ENCODE results near the gene QPCTL.
"Not testable (repeated sequence)": the region's sequence is repeated elsewhere in the genome, so short reads cannot be mapped to it uniquely, and the experiment has no call there.

QPCTL gene

DNA sequence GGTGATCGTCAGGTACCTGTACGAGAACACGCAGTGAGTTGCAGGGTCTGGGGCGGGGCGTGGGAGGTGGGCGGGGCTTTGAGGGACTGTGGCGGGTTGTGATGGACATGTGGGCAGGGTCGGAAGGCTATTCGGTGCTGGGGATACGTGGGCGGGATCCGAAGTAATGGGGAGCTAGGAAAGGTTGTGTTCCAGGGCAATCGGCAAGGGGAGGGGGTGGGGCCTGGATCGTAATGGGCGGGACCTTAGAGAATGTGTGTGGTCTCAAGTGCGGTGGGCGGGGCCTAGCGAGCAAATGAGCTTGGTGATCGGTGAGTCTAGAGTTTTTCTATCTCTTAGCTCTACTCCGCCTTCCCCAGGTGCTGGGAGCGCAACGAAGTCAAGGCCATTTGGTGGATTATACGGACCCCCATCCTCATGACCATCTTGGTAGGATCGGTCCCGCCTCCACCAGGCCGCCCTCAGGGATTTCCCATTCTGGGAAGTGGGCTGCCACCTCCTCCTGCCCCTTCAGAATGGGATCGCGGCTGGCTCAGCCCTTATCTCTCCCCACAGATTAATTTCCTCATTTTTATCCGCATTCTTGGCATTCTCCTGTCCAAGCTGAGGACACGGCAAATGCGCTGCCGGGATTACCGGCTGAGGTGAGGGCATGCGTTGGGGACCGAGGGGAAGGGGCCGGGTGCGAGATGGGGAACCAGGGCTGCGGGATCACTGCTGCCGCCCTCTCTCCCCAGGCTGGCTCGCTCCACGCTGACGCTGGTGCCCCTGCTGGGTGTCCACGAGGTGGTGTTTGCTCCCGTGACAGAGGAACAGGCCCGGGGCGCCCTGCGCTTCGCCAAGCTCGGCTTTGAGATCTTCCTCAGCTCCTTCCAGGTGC lies 14.9 kb upstream of the QPCTL start:
- DNase-seq: peak; percentile 95

DNA sequence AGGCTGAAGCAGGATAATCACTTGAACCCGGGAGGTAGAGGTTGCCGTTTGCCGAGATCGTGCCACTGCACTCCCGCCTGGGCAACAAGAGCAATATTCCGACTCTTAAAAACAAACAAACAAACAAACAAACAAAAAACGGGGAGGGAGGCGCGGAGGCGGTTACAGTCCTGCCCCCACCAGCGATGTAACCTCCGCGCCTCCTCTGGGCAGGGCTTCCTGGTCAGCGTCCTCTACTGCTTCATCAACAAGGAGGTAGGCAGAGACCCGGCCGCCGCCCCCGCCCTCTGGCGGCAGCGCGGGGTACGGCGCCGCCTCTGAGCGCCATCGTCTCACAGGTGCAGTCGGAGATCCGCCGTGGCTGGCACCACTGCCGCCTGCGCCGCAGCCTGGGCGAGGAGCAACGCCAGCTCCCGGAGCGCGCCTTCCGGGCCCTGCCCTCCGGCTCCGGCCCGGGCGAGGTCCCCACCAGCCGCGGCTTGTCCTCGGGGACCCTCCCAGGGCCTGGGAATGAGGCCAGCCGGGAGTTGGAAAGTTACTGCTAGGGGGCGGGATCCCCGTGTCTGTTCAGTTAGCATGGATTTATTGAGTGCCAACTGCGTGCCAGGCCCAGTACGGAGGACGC lies 11.0 kb upstream of the QPCTL start:
- DNase-seq: peak; percentile 83

DNA sequence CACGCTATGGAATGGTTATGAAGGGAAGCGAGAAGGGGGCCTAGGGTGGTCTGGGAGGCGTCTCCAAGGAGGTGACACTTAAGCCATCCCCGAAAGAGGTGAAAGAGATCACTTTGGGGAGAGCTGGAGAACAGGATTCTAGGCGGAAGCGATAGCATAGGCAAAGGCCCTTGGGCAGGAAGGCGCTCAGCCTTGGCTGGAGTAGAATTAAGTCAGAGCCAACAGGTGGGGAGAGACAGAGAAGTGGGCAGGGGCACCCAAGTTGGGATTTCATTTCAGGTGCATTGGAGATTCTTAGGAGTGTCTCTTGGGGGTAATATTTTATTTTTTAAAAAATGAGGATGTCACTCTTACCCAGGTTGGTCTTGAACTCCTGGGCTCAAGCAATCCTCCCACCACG lies 10.3 kb upstream of the QPCTL start:
- no peak for DNase-seq

DNA sequence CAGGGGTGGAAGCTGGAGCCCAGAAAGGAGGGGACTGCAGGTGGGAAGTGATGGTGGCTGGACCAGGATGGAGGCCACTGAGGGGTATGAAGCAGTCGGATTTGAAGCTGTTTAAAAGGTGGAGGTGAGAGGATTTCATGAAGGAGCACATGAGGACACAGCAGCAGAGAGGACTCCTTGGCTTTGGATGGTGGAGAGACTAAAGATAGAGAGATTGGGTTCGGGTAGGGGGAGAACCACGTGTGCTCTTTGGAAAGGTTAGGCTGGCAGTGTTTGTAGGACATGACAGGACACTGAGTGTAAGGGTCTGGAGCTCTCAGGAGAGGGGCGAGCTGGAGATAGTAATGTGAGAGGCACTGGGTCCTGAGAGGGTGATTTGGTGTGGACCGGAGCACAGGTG lies 9.6 kb upstream of the QPCTL start:
- DNase-seq: no peak

DNA sequence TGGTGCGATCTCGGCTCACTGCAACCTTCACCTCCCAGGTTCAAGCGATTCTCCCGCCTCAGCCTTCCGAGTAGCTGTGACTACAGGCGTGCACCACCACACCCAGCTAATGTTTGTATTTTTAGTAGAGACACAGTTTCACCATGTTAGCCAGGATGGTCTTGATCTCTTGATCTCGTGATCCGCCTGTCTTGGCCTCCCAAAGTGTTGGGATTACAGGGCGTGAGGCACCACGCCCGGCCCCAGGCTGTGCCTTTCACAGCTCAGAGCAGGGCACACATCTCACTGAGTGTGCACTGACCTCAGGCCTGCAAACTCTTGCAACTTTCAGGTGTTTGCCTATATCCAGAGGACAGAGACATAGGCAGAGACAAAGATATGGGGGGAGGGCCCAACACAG lies 7.4 kb upstream of the QPCTL start:
- DNase-seq: not testable (repeated sequence)

DNA sequence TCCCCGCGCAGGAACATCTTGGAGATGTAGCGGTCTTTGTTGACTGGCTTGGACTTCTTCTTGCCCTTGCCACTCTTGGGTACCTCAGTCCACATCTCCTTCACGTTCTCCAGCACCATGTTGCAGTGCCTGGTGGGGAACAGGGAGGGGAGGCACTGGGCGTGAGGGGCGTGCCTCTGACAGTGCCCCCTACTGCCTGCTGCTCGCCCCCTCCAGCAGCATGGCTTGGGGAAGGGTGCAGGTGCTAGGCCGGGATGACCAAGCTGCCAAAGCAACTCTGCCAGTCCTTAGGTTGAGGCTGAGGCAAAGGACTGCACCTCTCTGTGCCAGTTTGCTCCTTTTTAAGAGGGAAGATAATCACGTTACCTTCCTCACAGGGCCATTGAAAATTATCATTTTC lies 4.9 kb upstream of the QPCTL start:
- DNase-seq: no peak

DNA sequence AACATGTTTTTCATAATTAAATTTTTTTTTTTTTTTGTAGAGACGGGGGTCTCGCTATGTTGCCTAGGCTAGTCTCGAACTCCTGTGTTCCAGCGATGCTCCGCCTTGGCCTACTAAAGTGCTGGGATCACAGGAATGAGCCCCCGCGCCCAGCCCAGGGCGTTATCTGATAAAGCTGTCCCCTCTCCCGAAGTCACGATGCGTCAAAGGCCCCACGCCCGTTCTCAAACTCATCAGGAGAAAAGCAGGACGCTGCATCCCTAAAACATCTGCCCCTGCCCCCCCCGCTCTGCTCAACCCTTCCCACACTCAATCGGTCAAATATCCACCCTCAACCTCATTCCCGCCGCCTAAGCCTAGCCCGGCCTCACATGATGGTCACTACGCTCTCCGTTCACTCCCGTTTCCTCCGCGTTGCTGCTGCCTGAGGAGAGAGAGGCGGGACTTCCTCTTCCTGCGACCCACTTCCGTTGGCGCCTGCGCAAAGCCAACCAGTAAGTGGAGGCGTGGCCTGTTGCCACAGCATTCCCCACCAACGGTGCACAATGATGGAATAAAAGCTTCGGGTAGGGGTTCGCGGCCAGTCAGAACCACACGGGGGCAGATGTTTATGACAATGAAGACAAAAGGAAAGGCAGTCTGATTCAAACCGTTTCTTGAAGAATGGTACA lies 815 bp upstream of the QPCTL start, which contains the start of gene SNRPD2:
SNRPD2 (minus strand) TSS at position 438 of the 671 bp plus-strand sequence; CDS start at position 373, 65 bp downstream.
- peak; percentile 96 for DNase-seq

DNA sequence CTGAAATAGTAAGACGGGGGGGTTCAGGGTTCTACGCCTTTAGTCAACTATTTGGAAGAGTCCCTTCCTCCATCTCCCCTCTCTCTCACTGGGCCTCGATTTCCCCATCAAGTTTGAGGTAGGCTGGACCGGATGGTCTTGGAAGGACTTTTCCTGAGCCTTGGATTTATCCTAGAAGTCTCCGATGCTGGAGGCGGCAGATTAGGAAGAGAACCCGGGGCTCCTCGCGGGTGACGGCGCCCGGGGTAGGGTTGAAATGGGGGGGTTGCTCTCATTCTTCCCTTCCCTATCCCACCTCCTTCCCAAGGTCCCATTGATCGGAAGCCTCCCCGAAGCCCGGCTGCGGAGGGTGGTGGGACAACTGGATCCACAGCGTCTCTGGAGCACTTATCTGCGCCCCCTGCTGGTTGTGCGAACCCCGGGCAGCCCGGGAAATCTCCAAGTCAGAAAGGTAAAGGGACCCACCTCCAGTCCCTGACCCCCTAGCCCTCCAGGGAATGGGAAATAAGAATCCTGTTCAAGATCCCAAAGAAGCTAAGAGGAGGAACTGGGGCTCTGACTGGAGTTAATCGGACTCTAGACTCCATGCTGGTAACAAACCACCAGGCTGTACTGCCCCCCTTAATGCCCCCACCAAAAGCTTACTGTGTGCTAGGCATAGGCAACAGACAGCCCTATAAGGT lies 781 bp downstream of the QPCTL start:
- peak; percentile 75 for DNase-seq

DNA sequence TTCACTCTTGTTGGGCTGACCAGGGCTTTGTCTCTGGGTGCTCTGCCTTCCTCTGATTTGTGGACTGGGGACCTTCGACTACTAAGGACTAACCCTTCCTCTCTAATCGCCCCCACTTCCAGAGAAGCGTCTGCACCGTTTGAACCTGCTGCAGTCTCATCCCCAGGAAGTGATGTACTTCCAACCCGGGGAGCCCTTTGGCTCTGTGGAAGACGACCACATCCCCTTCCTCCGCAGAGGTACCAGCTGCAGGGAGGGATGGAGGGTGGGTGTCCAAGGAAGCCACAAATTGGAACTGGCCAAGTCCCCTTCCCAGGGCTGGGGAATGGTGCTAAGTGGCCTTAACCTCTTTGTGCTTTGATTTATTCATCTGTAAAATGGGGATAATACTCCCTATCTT lies 9.2 kb downstream of the QPCTL start:
- no peak for DNase-seq

DNA sequence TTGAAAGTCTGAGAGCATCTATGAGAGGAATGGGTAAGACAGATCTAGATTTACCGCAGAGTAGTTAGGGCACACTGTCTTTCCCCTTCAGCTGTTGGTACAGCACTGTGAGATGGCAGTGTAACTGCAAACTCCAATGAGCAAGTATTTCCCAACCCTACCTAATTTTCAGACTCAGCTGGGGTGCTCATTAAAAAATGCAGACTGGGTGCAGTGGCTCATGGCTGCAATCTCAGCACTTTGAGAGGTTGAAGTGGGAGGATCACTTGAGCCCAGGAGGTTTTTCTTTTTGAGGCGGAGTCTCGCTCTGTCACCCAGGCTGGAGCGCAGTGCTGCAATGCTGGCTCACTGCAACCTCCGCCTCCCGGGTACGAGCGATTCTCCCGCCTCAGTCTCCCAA lies 12.6 kb downstream of the QPCTL start:
- DNase-seq: no peak

DNA sequence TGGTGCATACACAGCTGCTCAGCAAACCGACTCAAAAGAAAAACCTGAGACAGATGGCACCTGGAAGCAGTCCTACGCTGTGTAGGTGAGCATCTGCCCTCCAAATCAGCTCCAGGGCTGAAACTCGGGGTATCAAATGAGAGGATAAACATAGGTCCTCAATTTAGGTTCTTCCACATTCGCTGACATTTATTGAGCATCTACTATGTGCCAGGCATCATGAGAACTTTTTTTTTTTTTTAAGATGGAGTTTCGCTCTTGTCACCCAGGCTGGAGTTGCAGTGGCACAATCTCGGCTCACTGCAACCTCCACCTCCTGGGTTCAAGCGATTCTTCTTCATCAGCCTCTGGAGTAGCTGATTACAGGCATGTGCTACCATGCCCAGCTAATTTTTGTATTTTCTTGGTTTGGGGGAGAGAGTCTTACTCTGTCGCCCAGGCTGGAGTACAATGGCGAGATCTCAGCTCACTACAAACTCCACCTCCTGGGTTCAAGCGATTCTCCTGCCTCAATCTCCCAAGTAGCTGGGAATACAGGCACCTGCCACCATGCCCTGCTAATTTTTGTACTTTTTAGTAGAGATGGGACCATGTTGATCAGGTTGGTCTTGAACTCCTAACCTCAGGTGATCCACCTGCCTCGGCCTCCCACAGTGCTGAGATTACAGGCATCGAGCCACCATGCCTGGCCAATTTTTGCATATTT lies 13.4 kb downstream of the QPCTL start:
- no peak for DNase-seq

DNA sequence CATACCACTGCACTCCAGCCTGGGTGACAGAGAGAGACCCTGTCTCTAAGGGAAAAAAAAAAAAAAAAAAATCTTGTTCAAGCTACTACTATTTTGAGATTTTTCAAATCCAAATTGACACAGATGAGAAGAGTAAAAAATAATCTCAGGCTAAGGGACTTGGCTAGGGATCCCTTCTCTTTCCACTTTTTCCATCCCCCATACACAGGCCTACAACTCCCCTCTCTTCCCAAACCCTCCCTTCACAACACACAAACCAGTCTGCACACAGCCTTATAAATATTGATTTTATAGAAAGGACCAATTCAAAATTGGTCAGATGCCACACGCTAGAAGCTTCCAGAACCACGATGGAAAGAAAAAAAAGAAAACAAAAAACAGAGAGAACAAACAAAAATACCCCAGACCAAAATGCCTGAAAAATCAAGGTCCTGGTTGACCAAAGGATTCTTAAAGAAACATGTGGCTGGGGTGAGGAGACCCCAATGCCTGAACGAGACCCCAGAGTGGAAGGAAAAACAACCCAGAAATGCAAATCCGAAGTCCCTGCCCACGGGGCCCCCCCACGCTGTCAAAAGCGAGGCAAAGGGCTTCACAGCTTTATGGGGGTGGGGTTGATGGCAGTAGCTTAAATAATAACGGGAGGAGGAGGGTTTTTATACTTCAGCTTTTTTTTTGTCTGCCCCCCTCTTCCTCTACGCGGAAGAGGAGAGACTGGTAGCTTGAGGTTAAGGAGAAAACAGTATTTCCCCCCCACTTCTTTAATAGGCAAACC lies 18.1 kb downstream of the QPCTL start:
- no peak for DNase-seq

DNA sequence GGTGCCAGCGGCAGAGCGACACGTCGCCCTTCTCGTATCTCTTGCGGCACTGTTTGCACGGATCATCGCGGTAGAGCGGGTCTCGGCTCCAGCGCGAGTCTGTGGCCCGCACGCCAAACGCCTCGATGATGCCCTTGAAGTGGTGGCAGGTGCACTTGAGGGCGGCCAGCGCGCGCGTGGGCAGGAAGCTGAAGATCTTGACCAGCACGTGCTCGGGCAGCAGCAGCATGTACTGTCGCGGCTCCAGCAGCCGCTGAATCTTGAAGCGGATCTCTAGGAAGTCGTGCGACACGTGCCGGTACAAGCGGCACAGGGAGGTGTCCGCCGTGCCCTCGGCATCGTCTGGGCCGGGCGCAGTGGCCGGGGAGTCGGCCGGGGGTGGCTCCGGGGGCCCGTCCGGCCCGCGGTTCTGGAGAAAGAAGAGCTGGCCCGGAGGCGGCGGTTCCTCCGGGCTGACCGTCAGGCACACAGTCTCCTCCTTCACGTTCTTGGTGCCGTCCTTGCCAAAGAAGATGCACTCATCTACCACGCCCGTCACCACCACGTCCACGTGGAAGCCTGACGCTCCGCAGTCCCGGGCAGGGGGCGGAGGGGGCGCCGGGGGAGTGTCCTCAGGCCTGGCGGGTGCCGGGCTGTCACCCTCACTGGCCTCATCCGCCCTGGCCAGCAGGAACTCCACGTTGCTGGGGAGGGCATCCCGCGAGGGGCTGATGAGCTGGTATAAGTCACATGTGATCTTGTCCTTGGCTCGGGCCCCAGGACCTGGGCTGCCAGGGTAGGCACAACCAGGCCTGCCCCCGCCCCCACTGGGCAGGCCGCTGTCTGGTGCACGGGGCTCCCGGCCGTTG lies 19.6 kb downstream of the QPCTL start:
- no peak for DNase-seq

DNA sequence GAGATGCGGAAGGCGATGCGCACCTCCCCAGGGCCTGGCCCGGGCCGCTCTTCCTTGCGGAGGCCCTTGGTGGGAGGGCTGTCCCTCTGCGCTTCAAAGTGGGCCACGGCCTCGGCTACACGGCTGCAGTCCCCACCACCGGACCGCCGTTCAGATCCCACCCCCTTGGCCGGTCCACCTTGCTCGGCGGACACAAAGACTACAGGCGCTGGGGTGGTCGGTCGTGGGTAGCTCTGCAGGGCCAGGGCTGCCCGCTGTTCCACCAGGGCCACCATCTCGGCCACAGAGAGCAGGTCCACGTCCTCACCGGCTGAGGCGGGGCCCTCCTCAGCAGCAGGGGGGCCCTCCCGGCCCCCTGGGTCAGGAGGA lies 20.2 kb downstream of the QPCTL start:
- DNase-seq: no peak

DNA sequence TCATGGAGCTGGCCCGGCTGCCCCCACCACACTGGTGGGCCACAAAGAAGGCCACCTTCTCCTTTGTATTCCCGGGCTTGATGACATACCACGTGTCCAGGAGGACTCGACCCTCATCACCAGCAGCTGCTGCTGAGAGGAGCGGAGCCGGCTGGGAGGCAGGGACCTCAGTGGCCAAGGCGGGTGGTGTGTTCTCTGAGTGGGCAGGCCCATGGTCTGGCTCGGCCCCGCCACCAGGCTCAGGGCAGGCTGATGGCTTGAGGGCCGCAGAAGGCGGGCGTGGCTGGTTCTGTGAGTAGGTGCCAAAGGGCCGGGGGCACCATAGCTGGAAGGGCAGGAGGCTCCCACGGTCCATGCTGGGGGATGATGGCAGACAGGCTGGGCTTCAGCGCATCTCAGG lies 20.7 kb downstream of the QPCTL start:
- DNase-seq: no peak

DNA sequence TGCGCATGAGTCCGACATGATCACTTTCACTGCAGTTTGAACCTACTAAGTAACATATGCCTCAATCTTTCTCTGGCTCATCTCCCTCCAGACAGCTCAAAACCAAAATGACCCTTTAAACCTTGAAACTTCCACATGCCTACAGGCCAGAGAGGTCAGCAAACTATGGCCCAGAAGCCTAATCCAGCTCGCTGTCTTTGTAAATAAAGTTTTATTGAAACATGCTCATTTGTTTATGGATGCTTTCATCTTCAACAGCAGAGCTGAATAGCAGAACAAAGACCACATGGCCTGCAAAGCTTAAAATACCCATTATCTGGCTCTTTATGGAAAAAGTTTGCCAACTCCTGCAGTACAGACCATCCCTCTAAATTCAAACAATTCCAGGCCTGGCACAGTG lies 22.7 kb downstream of the QPCTL start:
- DNase-seq: no peak

DNA sequence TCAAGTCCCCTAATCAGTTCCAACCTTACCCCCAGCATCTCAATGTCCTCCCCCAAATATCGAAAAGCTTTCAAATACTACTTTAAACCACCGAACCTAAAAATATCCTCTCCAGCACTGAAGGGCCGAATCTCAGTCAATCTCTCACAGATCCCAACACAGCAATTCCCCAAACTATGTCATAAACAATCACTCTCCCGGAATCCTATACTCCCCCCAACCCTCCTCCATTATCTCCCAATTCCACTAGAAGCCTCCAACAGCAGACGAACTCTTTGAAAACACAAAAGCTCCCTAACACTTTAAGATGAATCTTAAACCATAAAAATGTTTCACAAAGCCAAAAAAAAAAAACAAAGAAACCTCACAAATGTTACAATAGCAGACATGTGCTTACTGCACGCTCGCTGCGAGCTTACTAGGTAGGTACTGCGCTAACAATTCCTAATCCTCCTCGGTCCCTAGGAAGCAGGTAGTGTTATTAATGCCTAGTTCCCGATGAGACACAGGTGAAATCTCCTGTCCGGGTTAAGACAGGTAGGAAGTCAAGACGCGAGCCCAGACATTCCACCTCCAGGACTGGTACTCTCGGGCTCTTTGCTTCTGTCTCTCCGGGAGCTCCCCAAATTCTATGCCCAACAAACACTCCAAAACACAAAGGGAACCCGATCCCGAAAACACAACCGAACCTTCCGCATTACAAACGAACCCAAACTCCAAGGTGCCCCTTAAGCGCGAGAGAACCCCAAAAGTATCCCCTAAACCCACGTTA lies 24.1 kb downstream of the QPCTL start:
- no peak for DNase-seq

DNA sequence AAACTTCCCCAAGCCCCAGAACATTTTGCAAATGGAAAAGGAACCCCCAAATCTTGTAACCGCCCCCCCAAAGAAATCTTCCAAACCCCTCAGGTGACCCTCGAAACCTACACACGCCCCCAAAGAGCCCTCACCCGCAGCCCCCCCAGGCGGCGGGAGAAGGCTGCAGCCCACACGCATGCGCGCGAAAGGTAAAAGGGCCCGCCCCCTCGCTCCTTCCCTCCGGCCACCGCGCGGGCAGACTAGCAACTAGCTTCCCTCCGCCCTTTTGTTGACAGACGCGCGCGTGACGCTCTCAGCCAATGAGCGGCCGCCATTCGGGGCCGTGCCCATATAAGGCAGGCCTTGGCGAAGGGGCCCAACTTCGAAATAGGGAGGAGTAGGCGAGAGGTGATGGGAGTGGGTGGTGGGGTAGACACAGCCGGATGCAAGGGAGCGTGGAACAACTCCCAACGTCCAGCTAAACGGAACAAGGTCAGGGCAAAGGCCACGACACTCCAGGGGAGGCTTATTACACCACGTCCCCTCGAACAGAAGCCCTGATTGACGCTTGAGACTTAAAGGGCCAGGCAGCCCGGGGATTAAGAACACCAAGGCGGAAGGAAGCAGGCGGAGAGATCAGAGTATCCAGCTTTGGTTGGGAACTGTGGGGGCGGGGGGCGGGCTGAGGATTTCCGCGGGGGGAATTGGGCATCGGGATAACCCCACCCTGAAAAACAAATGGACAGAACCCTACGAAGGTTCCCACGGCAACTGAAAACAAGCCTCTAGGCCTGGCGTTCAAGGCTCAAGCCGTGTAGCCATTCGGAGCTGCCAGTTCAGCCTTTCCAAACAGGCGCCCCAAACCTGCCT lies 24.9 kb downstream of the QPCTL start:
- peak; percentile 99 for DNase-seq

Data from EL (cell line).